ENCODE measurements around the gene SCN4B.

- no peak for TF ChIP-seq CTCF (conservative IDR thresholded peaks at IDR 0.05)
- no peak for TF ChIP-seq EZH2 (IDR thresholded peaks at IDR 0.05; ENCODE audit: low read depth)
Measured at GRCh38 chr11:118162846-118163245, 10.2 kb upstream of the SCN4B start.

All from PC-9 (cell line).